Measurements from ENCODE around the gene RTBDN.

The RTBDN gene

DNA sequence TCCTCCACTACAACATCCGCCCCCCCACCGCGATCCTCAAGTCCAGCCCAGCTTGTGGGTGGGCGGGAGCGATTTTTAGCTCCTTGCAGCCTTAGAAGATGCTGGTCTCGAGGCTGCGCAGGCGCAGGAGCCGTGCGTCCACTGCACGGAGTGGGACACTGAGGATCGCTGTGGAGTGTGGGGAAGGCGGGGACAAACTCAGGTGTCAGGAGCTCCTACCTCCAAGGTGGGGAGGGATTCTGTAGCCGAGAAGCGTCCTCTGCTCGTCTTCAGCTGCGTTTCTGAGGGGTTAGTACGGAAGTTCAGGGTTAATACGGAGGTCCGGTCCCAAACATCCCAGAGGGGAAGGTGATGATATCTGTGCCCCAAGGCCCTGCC, at the start of gene RTBDN:
Gene RTBDN (minus strand): TSS at position 14 of the 378 bp plus-strand sequence. CDS start 4,600 bp downstream, outside the sequence.
- peak within 1 kb of the TSS; percentile 49 for H3K4me3 ChIP-seq (ENCODE audit: low read length)
- H3K36me3 ChIP-seq (ENCODE audit: insufficient read depth, low read length): no peaks in the 10 kb centered on the region
- no peaks in the 10 kb centered on the region for H3K9me3 ChIP-seq (ENCODE audit: low read length)
- H3K4me1 ChIP-seq (ENCODE audit: insufficient read depth, low read length): peaks cover 23% of the 10 kb centered on the region
- peak within 1 kb of the TSS; percentile 44 for H2AFZ ChIP-seq (ENCODE audit: low read depth, low read length)
- peaks cover 42% of the 10 kb centered on the region for H3K27me3 ChIP-seq (ENCODE audit: insufficient read depth, low read length)

DNA sequence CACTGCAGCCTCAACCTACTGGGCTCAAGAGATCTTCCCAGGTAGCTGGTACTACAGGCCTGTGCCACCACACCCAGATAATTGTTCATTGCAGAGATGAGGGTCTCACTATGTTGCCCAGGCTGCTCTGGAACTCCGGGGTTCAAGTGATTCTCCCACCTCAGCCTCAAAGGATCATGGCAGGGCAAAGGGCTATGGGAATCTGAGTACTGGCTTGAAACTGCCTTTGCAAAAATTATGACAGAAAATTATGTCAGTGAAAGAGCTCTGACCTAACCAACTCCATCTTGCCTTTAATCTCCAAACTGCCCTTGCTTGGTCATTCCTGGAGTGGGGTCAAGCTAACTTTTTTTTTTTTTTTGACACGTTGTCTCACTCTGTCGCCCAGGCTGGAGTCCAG, 48.2 kb upstream of the RTBDN start:
- H3K27me3 ChIP-seq (ENCODE audit: insufficient read depth, low read length): peaks cover 37% of the 10 kb centered on the region
- no peak overlapping the region for H2AFZ ChIP-seq (ENCODE audit: low read depth, low read length)
- no peak overlapping the region for H3K4me3 ChIP-seq (ENCODE audit: low read length)
- peaks cover 19% of the 10 kb centered on the region for H3K9me3 ChIP-seq (ENCODE audit: low read length)
- peaks cover 3% of the 10 kb centered on the region for H3K4me1 ChIP-seq (ENCODE audit: insufficient read depth, low read length)
- no peaks in the 10 kb centered on the region for H3K36me3 ChIP-seq (ENCODE audit: insufficient read depth, low read length)

DNA sequence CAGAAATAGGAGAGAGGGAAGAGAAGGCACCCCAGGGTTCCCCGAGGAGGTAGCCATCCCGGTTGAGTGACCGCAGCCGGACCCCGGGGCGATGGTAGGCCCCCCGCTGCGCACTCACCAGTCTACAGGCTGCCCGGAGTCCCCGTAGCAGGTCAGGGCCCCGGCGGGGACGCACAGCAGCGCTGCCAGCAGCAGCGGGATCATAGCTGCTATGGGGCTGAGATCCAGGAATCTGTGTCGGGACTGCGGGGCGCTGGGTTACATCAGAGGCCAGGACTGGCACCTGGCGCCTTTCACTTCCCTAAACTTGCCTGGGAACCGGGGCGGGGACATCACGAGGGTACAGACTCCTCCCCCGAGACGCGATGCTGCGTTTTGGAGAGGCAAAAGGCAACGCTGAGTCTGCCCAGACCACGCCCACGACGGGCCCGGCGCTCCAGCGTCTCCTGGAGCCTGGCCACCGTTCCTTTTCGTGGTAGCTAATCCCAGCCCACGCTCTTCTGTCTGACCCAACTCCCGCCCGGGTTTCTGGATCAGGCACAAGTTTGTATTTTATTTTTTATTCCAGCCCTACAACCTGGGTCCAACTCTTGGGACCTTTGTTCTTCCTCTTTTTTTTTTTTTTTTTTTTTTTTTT, 46.9 kb upstream of the RTBDN start, which contains the start of gene DNASE2:
Gene DNASE2 (minus strand): TSS at position 278 of the 637 bp plus-strand sequence. CDS start 74 bp downstream, at position 204.
- Histone ChIP-seq H3K36me3 (ENCODE audit: insufficient read depth, low read length) (no peaks in the 10 kb centered on the region), H3K4me3 (ENCODE audit: low read length) (peak within 1 kb of the TSS; percentile 52), H3K27me3 (ENCODE audit: insufficient read depth, low read length) (peaks cover 25% of the 10 kb centered on the region), H2AFZ (ENCODE audit: low read depth, low read length) (peak within 1 kb of the TSS; percentile 78), H3K9me3 (ENCODE audit: low read length) (peaks cover 19% of the 10 kb centered on the region), H3K4me1 (ENCODE audit: insufficient read depth, low read length) (peaks cover 3% of the 10 kb centered on the region)

DNA sequence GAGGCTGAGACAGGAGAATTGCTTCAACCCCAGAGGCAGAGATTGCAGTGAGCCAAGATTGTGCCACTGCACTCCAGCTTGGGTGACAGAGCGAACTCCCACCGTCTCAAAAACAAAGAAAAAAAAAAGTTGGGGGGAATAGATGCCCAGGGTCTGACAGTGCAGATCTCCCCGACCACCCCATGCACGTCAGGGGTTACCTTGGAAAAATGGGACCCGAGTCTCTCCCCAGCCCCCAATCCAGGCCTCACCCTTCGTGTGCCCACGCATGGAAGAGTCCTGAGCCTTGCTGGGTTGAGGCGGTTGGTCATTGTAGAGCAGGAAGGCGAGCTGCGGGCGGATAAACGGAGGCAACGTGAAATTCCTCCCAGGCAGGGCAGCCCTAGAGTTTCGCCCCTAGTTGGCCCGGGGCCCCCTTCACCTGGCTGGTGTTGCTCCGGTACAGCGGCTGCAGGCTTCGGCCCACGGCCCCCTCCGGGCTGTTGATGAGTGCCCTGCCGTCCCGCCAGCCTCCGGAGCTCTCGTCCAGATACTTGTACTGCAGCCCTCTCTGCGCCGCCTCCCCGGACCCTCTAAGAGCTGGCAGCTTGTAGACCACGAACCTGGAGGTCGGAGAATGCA, 46.3 kb upstream of the RTBDN start:
- H3K27me3 ChIP-seq (ENCODE audit: insufficient read depth, low read length): peaks cover 19% of the 10 kb centered on the region
- peaks cover 3% of the 10 kb centered on the region for H3K4me1 ChIP-seq (ENCODE audit: insufficient read depth, low read length)
- no peaks in the 10 kb centered on the region for H3K36me3 ChIP-seq (ENCODE audit: insufficient read depth, low read length)
- peaks cover 19% of the 10 kb centered on the region for H3K9me3 ChIP-seq (ENCODE audit: low read length)
- peak overlapping the region; percentile 78 for H2AFZ ChIP-seq (ENCODE audit: low read depth, low read length)
- H3K4me3 ChIP-seq (ENCODE audit: low read length): peak overlapping the region; percentile 52

DNA sequence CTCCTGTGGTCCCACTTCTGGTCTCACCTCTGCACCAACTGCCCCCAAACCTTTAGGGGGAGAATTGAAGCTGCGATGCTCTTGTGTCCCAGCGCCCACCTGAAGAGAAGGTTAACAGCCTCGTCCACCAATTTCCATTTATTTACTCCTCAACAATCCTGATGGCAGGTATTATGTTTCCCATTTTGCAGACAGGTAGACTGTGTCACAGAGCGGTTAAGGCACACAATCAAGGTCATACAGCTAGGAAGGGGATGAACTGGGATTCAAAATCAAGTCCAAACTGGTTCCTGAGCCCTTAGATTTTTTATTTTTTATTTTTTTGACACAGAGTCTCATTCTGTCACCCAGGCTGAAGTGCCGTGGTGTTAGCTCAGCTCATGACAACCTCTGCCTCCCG, 40.7 kb upstream of the RTBDN start:
- H3K27me3 ChIP-seq (ENCODE audit: insufficient read depth, low read length): no peaks in the 10 kb centered on the region
- no peak overlapping the region for H3K4me3 ChIP-seq (ENCODE audit: low read length)
- H2AFZ ChIP-seq (ENCODE audit: low read depth, low read length): no peak overlapping the region
- H3K9me3 ChIP-seq (ENCODE audit: low read length): peaks cover 11% of the 10 kb centered on the region
- H3K4me1 ChIP-seq (ENCODE audit: insufficient read depth, low read length): no peaks in the 10 kb centered on the region
- H3K36me3 ChIP-seq (ENCODE audit: insufficient read depth, low read length): peaks cover 24% of the 10 kb centered on the region

DNA sequence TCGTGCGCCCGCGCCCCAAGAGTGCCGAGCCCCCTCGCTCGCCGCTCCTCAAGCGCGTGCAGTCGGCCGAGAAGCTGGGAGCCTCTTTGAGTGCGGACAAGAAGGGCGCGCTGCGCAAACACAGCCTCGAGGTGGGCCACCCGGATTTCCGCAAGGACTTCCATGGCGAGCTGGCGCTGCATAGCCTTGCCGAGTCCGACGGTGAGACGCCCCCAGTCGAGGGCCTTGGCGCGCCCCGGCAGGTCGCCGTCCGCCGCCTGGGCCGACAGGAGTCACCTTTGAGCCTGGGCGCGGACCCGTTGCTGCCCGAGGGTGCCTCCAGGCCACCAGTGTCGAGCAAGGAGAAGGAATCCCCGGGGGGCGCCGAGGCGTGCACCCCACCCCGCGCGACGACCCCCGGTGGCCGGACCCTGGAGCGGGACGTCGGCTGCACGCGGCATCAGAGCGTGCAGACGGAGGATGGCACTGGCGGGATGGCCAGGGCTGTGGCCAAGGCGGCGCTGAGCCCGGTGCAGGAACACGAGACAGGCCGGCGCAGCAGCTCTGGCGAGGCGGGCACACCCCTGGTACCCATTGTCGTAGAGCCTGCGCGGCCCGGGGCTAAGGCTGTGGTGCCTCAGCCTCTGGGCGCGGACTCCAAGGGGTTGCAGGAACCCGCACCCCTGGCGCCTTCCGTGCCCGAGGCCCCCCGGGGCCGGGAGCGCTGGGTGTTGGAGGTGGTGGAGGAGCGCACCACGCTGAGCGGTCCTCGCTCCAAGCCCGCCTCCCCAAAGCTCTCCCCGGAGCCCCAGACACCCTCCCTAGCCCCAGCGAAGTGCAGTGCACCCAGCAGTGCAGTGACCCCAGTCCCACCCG, 39.7 kb upstream of the RTBDN start:
- Histone ChIP-seq H3K4me3 (ENCODE audit: low read length) (no peak overlapping the region), H2AFZ (ENCODE audit: low read depth, low read length) (no peak overlapping the region), H3K36me3 (ENCODE audit: insufficient read depth, low read length) (peaks cover 27% of the 10 kb centered on the region), H3K27me3 (ENCODE audit: insufficient read depth, low read length) (no peaks in the 10 kb centered on the region), H3K4me1 (ENCODE audit: insufficient read depth, low read length) (no peaks in the 10 kb centered on the region), H3K9me3 (ENCODE audit: low read length) (peaks cover 11% of the 10 kb centered on the region)

DNA sequence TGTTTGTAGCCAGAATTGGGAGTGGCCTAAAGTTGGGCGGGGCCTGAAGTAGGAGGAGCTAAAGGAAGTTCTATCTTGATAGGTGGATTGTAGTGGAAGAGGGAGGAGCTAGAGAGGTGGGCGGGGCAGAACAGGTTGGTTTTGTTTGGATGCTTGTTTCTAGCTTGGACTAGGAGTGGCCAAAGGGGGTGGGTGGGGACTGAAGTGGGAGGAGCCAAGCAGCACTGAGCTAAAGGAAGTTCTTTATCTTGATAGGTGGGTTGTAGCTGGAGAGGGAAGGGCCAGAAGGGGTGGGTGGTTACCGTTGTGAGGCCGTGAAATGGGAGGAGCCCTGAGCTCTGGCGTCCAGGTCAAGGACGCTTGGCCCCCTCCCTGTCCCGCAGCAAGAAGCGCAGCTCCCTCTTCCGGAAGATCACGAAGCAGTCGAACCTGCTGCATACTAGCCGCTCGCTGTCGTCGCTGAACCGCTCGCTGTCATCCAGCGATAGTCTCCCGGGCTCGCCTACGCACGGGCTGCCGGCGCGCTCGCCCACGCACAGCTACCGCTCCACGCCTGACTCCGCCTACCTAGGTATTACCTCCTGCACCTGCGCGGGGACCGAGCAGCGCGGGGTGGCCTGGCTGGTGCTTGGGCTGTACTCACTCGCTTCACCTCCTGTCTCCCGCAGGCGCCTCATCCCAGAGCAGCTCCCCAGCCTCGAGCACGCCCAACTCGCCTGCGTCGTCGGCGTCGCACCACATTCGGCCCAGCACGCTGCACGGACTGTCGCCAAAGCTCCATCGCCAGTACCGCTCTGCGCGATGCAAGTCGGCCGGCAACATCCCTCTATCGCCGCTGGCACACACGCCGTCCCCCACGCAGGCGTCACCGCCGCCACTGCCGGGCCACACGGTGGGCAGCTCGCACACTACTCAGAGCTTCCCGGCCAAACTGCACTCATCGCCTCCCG, 38.8 kb upstream of the RTBDN start:
- Histone ChIP-seq H2AFZ (ENCODE audit: low read depth, low read length) (no peak overlapping the region), H3K27me3 (ENCODE audit: insufficient read depth, low read length) (no peaks in the 10 kb centered on the region), H3K4me3 (ENCODE audit: low read length) (no peak overlapping the region), H3K9me3 (ENCODE audit: low read length) (peaks cover 11% of the 10 kb centered on the region), H3K36me3 (ENCODE audit: insufficient read depth, low read length) (peaks cover 36% of the 10 kb centered on the region), H3K4me1 (ENCODE audit: insufficient read depth, low read length) (no peaks in the 10 kb centered on the region)

DNA sequence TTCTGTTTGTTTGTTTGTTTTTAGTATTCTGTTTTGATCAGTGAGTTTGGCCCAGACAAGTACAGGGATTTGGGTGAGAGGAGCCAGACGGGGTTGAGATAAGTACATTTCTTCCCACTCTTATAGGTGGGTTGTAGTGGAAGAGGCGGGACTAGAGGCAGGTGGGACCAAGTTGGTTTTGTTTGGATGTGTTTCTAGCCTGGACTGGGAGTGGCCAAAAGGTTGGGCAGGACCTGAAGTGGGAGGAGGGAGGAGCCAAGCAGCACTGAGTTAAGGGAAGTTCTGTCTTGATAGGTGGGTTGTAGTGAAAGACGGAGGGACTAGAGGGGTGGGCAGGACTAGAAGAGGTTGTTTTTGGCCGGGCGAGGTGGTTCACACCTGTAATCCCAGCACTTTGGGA, 37.9 kb upstream of the RTBDN start:
- H3K36me3 ChIP-seq (ENCODE audit: insufficient read depth, low read length): peaks cover 36% of the 10 kb centered on the region
- H2AFZ ChIP-seq (ENCODE audit: low read depth, low read length): no peak overlapping the region
- H3K9me3 ChIP-seq (ENCODE audit: low read length): peaks cover 11% of the 10 kb centered on the region
- no peaks in the 10 kb centered on the region for H3K27me3 ChIP-seq (ENCODE audit: insufficient read depth, low read length)
- no peak overlapping the region for H3K4me3 ChIP-seq (ENCODE audit: low read length)
- no peaks in the 10 kb centered on the region for H3K4me1 ChIP-seq (ENCODE audit: insufficient read depth, low read length)

DNA sequence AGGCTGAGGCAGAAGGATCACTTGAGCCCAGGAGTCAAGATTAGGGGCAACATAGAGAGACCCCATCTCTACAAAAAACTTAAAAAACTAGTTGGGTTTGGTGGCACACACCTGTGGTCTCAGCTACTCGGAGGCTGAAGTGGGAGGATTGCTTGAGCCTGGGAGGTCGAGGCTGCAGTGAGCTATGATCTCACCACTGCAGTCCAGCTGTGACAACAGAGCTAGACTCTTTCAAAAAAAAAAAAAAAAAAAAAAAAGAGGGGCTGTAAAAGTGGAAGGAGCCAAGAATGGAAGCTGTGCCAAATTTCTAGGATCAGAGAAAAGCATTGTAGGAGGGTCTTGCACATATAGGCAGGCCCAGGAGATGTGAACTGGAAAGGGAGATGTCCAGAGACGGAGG, 37.3 kb upstream of the RTBDN start:
- H3K4me3 ChIP-seq (ENCODE audit: low read length): no peak overlapping the region
- peaks cover 36% of the 10 kb centered on the region for H3K36me3 ChIP-seq (ENCODE audit: insufficient read depth, low read length)
- no peak overlapping the region for H2AFZ ChIP-seq (ENCODE audit: low read depth, low read length)
- H3K4me1 ChIP-seq (ENCODE audit: insufficient read depth, low read length): no peaks in the 10 kb centered on the region
- peaks cover 11% of the 10 kb centered on the region for H3K9me3 ChIP-seq (ENCODE audit: low read length)
- H3K27me3 ChIP-seq (ENCODE audit: insufficient read depth, low read length): no peaks in the 10 kb centered on the region

DNA sequence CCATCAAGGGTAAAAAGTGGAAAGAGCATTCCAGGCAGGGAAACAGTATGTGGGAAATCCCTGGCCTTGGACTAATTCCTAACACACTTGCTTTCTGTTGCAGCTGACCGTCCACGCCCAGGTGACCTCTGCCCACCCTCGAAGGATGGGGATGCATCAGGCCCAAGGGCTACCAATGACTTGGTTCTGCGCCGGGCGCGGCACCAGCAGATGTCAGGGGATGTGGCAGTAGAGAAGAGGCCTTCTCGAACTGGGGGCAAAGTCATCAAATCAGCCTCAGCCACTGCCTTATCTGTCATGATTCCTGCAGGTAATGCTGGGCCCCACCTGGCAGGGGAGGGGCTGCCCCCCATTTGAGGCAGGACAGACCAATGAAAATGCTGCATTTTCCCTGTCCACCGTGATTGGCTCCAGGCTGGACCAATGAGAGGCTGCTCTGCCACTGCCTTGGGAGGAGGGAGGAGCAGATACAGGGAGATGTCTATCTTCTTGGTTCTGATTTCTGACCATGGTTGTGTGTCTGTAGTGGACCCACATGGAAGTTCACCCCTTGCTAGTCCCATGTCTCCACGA, 34.2 kb upstream of the RTBDN start:
- no peaks in the 10 kb centered on the region for H3K4me1 ChIP-seq (ENCODE audit: insufficient read depth, low read length)
- no peak overlapping the region for H2AFZ ChIP-seq (ENCODE audit: low read depth, low read length)
- H3K27me3 ChIP-seq (ENCODE audit: insufficient read depth, low read length): no peaks in the 10 kb centered on the region
- peaks cover 10% of the 10 kb centered on the region for H3K9me3 ChIP-seq (ENCODE audit: low read length)
- H3K36me3 ChIP-seq (ENCODE audit: insufficient read depth, low read length): peaks cover 20% of the 10 kb centered on the region
- no peak overlapping the region for H3K4me3 ChIP-seq (ENCODE audit: low read length)

DNA sequence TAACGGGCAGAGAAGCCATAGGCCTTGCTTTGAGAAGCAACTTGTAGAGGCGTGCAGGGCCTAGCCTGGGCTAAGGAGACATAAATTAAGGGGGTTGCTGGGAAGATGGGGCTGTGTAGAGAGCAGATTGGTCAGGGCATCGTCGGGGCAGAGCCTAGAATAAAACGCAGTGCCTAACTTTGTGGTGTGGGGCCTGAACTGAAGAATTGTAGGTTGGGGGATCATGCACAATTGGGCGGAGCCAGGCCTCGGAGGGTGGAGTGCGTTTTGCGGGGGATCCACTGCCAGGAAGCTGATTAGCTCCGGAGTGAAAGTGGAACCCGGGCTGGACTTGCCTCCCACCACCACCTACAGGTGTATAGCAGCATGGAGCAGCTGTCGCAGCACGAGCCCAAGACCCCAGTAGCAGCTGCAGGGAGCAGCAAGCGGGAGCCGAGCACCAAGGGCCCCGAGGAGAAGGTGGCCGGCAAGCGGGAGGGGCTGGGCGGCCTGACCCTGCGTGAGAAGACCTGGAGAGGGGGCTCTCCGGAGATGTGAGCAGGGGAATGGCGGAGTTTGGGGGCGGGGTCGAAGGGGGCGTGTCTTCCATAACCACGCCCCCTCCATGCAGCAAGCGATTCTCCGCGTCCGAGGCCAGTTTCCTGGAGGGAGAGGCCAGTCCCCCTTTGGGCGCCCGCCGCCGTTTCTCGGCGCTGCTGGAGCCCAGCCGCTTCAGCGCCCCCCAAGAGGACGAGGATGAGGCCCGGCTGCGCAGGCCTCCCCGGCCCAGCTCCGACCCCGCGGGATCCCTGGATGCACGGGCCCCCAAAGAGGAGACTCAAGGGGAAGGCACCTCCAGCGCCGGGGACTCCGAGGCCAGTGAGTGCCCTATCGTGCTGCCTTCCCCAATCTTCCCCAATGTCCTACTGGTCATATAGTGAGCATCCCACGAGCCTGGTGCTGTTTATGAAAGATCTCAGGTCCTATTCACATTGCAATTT, 33.0 kb upstream of the RTBDN start:
- Histone ChIP-seq H3K27me3 (ENCODE audit: insufficient read depth, low read length) (no peaks in the 10 kb centered on the region), H3K4me3 (ENCODE audit: low read length) (peak overlapping the region; percentile 31), H3K36me3 (ENCODE audit: insufficient read depth, low read length) (peaks cover 14% of the 10 kb centered on the region), H2AFZ (ENCODE audit: low read depth, low read length) (no peak overlapping the region), H3K4me1 (ENCODE audit: insufficient read depth, low read length) (no peaks in the 10 kb centered on the region), H3K9me3 (ENCODE audit: low read length) (peaks cover 2% of the 10 kb centered on the region)

All from neuron (in vitro differentiated cells).